ENCODE results near the gene OR5AR1.
A peak's percentile ranks its signal among the peaks of the same experiment; 100 is the strongest.
"Not testable (repeated sequence)": the region's sequence is repeated elsewhere in the genome, so short reads cannot be mapped to it uniquely, and the experiment has no call there.

OR5AR1 gene

DNA sequence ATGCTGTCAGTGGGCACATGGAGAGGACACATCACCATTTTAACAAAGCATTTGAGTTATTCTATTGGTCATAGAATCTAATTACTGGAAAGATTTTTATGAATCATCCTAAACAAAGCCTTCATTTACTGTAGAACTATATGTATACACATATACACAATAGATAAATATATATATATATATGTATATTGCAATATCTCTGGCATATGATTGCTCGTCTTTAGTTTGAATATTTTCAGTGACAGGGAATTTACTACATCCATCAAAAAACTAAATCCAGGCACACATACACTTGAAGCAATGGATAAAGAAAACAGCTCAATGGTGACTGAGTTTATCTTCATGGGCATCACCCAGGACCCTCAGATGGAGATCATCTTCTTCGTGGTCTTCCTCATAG lies at the start of gene OR5AR1:
Gene OR5AR1 (plus strand): TSS at position 301 of the 400 bp plus-strand sequence. CDS start 0 bp downstream, at position 301.
- DNase-seq (ENCODE audit: low spot score) = no peak

DNA sequence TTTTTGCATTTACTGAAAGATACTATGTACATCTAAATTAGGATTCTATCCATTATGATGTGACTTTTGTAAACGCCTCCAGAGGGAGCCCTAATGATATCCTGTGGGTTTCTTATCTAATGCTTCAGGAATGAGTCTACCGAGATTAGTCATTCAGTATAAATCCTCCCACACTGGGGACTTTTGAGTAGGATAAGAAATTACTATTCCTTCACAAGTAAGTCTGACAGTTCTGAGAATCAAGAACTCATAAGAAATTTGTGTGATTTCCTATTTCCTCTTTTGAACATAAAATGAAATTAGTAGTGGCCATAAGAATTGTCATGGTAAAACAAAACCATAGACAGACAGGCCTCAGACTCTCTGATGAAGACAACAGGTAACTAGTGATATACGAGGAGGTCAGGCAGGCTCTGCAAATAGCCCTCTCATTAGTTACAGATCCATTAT lies 38.8 kb upstream of the OR5AR1 start:
- DNase-seq (ENCODE audit: low spot score) = peak; percentile 1

- no peak for DNase-seq (ENCODE audit: low spot score)
Observed at GRCh38 chr11:56625946-56626345, 37.5 kb upstream of the OR5AR1 start.

- no peak for DNase-seq (ENCODE audit: low spot score)
Observed at GRCh38 chr11:56632329-56632728, 31.2 kb upstream of the OR5AR1 start.

- DNase-seq (ENCODE audit: low spot score) = no peak
Observed at GRCh38 chr11:56636861-56637260, 26.6 kb upstream of the OR5AR1 start.

DNA sequence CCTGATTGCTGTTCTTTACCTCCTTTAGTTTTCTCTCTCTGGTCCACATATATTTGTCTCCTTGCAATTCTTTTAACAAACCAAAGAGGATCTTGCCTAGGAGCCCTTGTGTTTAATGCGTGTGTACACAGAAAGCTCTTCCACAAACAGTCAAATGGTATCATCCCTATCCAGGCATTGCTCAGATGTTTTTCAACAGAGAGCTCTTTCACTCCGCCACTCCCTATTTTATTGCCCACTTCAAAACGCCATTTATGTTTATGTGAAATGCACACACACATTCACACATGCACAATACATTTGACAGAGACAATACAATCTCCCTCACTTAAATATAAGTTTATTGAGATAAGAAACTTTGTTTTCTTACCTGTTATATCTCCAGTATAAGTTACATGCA lies 26.0 kb upstream of the OR5AR1 start:
- DNase-seq (ENCODE audit: low spot score) = no peak

DNA sequence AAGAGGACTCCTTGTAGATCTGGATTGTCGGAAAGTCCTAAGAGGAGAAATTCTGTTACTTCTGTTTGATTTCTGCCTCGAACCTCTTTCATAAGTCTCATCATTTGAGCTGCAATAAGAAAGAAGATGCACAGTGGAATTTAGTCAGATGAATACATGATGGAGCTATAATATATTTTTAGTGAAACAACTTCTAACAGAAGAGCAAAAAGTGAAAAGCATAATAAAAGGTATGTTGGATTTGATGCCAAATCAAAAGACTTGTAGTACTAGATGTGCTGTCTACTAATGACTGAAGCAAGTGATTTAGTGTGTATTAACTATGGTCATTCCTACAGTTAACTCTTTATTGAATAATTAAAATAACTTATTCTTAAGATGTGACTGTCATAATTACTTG lies 21.1 kb upstream of the OR5AR1 start, which contains the start of gene OR5AP2:
Gene OR5AP2 (minus strand): TSS at position 101 of the 400 bp plus-strand sequence. CDS start 0 bp downstream, at position 101.
- no peak for DNase-seq (ENCODE audit: low spot score)

GRCh38 chr11:56659755-56660154 lies 3.7 kb upstream of the OR5AR1 start:
- DNase-seq (ENCODE audit: low spot score) = no peak

DNA sequence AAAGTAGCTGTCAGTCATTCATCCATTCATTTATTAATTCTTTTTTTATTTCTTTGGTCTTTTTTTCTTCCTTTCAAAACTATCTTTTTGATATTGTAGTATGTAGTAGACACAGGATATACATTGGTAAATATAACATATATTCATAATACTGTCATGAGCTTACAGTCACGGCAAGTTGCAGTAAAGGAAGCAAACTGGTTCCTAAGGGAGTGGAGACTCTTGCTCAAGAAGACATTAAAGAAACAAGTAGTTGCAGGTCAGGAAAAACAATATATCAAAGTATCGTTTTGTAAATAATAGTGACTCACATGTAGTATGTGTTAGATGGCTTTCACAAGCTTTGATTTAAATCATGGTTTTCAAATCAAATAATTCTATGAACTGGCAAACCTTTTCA lies 7.5 kb downstream of the OR5AR1 start:
- no peak for DNase-seq (ENCODE audit: low spot score)

DNA sequence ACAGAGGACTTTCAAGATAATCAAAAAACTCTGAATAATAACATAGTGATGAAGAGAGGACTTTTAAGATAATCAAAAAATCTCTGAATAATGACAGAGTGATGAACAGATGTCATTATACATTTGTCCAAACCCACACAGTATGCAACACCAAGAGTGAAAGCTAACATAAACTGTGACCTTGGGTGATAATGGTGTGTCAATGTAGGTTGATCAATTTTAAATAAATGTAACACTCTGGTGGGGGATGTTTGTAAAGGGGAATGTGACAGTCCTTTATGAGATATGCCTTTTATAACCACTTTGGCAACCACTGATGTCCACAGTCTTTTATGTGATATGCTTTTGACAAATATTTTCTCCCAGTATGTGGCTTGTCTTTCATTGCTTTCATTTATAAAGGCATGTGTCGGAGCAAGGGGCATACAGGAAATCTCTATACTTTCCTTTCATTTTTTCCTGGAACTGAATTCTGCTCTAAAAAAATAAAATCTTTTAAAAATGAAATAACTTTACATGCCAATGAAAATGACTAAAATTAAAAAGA lies 25.1 kb downstream of the OR5AR1 start:
- DNase-seq (ENCODE audit: low spot score) = no peak

DNA sequence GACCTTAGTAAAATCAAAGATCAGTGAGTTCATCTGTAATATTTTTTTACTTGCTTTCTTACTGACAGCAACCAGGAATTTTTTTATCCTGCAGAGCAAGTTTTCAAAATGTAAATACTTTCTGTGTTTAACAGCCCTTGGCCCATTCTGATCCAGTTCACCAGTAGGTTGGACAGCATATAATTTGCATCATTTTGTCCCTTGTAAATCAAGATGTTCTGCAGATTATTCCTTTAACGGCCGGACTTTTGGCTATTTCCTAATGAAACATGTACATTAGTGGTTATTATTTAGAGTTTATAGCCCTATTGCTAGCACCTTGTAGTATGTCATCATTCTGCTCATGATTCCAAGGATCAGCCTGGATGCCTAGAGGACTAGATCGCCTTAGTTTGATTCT lies 27.7 kb downstream of the OR5AR1 start:
- DNase-seq (ENCODE audit: low spot score) = not testable (repeated sequence)

DNA sequence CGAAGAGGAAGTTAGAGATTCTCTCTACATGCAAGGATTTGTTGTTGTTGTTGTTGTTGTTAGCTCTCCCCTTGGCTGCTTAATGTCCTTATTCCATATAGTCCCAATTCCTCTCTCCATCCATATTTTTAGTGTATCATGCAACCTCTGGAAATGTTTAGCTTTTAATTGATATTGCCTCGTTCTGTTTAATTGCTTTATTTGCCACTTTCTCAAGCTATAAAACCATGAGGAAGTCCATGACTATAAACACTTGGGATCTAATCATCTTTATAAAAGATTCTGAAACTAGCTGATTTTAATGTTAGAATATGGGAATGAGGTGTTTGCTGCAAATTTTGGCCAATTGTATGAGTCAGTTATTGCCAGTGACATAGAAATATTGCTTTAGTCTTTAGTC lies 29.9 kb downstream of the OR5AR1 start:
- DNase-seq (ENCODE audit: low spot score) = no peak

DNA sequence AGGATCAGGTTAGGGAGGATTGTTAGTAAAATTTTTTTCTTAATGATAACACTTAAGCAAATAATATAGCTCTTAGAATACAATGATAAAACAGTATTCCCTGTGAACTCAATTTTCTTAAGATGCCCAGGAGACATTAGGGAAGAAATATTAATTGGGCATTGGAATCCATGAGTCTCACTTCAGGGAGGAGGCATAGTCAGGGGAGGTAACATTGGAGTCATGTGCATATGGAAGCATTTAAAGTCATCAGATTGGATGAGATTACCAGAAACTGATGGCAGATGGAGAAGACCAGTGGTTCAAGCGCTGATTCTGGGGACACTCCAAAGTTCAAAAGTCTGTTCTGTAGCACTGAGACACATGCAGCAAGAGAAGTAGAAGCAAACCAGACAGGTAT lies 35.3 kb downstream of the OR5AR1 start, which contains the start of gene OR9G1:
Gene OR9G1 (plus strand): TSS at position 301 of the 400 bp plus-strand sequence. CDS start 1,293 bp downstream, outside the sequence.
- no peak for DNase-seq (ENCODE audit: low spot score)

DNA sequence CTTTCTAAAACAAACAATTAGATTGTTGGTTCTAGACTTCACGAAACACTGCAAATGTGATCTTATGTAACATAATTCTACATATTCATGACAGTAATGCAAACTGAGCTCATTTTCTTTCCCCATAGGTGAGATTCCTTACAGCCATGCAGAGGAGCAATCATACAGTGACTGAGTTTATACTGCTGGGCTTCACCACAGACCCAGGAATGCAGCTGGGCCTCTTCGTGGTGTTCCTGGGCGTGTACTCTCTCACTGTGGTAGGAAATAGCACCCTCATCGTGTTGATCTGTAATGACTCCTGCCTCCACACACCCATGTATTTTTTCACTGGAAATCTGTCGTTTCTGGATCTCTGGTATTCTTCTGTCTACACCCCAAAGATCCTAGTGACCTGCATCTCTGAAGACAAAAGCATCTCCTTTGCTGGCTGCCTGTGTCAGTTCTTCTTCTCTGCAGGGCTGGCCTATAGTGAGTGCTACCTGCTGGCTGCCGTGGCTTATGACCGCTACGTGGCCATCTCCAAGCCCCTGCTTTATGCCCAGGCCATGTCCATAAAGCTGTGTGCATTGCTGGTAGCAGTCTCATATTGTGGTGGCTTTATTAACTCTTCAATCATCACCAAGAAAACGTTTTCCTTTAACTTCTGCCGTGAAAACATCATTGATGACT lies 36.9 kb downstream of the OR5AR1 start:
- no peak for DNase-seq (ENCODE audit: low spot score)

- DNase-seq (ENCODE audit: low spot score) = no peak
Observed at GRCh38 chr11:56700914-56701485, 37.5 kb downstream of the OR5AR1 start.

- DNase-seq (ENCODE audit: low spot score) = no peak
Observed at GRCh38 chr11:56705784-56706396, 42.4 kb downstream of the OR5AR1 start.

- DNase-seq (ENCODE audit: low spot score) = no peak
Observed at GRCh38 chr11:56706486-56706885, 43.0 kb downstream of the OR5AR1 start.

DNA sequence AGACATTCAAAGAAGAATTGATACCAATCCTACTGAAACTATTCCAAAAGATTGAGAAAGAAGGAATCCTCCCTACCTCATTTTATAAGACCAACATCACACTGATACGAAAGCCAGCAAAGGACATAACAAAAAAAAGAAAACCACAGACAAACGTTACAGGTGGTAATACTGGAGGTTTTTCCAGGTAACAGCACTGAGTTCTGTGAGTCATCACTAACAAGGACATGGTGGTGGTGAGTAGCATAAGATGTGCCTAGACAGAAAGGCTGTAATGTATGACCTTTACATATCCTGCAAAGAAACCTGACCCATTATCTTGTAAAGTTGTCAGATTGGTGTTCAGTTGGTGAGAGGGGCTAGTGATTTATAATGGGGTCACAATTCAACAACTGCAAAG lies 50.7 kb downstream of the OR5AR1 start:
- no peak for DNase-seq (ENCODE audit: low spot score)
